A549 (cell line): ENCODE measurements around the gene SGSH. TPM values are rescaled to one million over a fixed set of nuclear protein-coding genes. Genes with fewer than 3 reads are reported as not detected.

Experiments
- ATAC-seq, 2 experiments: fragments of 200-7000 bp in 1 of 2; fragments of >200 bp in 1 of 2; cut with Nextera tagmentation in 1 of 2; cut with Tn5 transposase in 1 of 2; 3 replicates each; pipeline versions ENCODE4 v1.8.0 to v1.9.1; 2018 to 2020; ENCODE audit warnings: mild to moderate bottlenecking in 1 of 2, moderate library complexity in 1 of 2
- CTCF ChIA-PET: fragments of 300-600 bp; sonication (Branson Sonifier 250); formaldehyde crosslinking; extraction: SDS; loops from one replicate; lab custom pipeline; 2021; ENCODE audit warnings: antibody characterized with exemption, inconsistent platforms; lab: Yijun Ruan, JAX
- POLR2A ChIA-PET: fragments of 350-600 bp; formaldehyde crosslinking; extraction: SDS; loops from one replicate; lab custom pipeline; 2021; ENCODE audit warnings: antibody characterized with exemption, inconsistent platforms; lab: Yijun Ruan, JAX
- DNase-seq, 2 experiments: peaks; one replicate each; pipeline versions ENCODE4 v3.0.0 to v3.0.0-alpha.2; 2011 to 2016; ENCODE audit warnings: low read depth in 1 of 2, low spot score in 1 of 2
- FAIRE-seq: peaks from 2 replicates; lab custom pipeline; 2011; peaks lifted over from hg19 to GRCh38; lab: Jason Lieb, UNC
- H3K27ac ChIP-seq, 2 experiments: fragments of >200 bp; sonication (Bioruptor Twin); formaldehyde crosslinking; 3 replicates each; pipeline ENCODE4 v1.5.1; 2016 to 2017
- H3K4me1 ChIP-seq: fragments of >200 bp; sonication (Bioruptor Twin); formaldehyde crosslinking; 3 replicates; pipeline ENCODE4 v1.6.1; 2016
- H3K4me2 ChIP-seq: fragments of >200 bp; sonication (Bioruptor Twin); formaldehyde crosslinking; 3 replicates; pipeline ENCODE4 v1.6.1; 2016
- H3K4me3 ChIP-seq: fragments of >200 bp; sonication (Bioruptor Twin); formaldehyde crosslinking; 3 replicates; pipeline ENCODE4 v1.5.1; 2016
- H3K9me3 ChIP-seq: fragments of >200 bp; sonication (Bioruptor Twin); formaldehyde crosslinking; 3 replicates; pipeline ENCODE4 v1.6.1; 2016
- BCL3 ChIP-seq: fragments of >200 bp; sonication (Bioruptor Twin); formaldehyde crosslinking; IDR thresholded peaks from 3 replicates; pipeline ENCODE4 v1.6.1; 2016
- CHD2 ChIP-seq: fragments of 150-350 bp; IDR thresholded peaks from 2 replicates; pipeline ENCODE4 v1.6.1; 2014; ENCODE audit warnings: low read length; ENCODE audit not compliant: partially characterized antibody
- CTCF ChIP-seq: fragments of >200 bp; sonication (Bioruptor Twin); formaldehyde crosslinking; IDR thresholded peaks from 3 replicates; pipeline ENCODE4 v1.5.1; 2016
- HOXA7 ChIP-seq: fragments of 250-450 bp; sonication (Bioruptor Pico); IDR thresholded peaks from 2 replicates; pipeline ENCODE4 v1.5.0; 2020; ENCODE audit warnings: mild to moderate bottlenecking, moderate library complexity
- HOXB13 ChIP-seq: fragments of 250-450 bp; sonication (Bioruptor Pico); IDR thresholded peaks from 2 replicates; pipeline ENCODE4 v1.5.0; 2020; ENCODE audit warnings: low read depth, mild to moderate bottlenecking, moderate library complexity
- JUN ChIP-seq, 2 experiments: fragments of >200 bp; sonication (Bioruptor Twin); formaldehyde crosslinking; IDR thresholded peaks; 2 replicates in 1 of 2; 3 replicates in 1 of 2; pipeline ENCODE4 v1.6.1; 2016 to 2017
- KDM5A ChIP-seq: fragments of 200-600 bp; sonication (generic); IDR thresholded peaks from 2 replicates; pipeline ENCODE4 v1.6.1; 2016; ENCODE audit warnings: antibody characterized with exemption, mild to moderate bottlenecking
- MAZ ChIP-seq: fragments of 150-350 bp; IDR thresholded peaks from 2 replicates; pipeline ENCODE4 v1.6.1; 2014; ENCODE audit warnings: antibody characterized with exemption, low read depth, low read length, borderline replicate concordance
- MYC ChIP-seq: IDR thresholded peaks from 2 replicates; pipeline ENCODE4 v1.6.1; 2012; ENCODE audit warnings: mild to moderate bottlenecking, inconsistent platforms, low read length, improper control_type of control experiment, borderline replicate concordance
- NFE2L2 ChIP-seq: fragments of 150-350 bp; conservative IDR thresholded peaks from 2 replicates; pipeline ENCODE4 v1.6.1; 2014; ENCODE audit warnings: low read length
- PBX3 ChIP-seq: IDR thresholded peaks from 2 replicates; pipeline ENCODE4 v1.6.1; 2012
- PHF8 ChIP-seq: fragments of 200-600 bp; sonication (generic); IDR thresholded peaks from 2 replicates; pipeline ENCODE4 v1.6.1; 2016; ENCODE audit warnings: low read depth, mild to moderate bottlenecking, antibody characterized with exemption, moderate library complexity, borderline replicate concordance
- POLR2AphosphoS2 ChIP-seq: conservative IDR thresholded peaks from 2 replicates; pipeline ENCODE4 v1.6.1; 2012; ENCODE audit warnings: low read length, improper control_type of control experiment, inconsistent platforms
- RCOR1 ChIP-seq: fragments of 150-350 bp; IDR thresholded peaks from 2 replicates; pipeline ENCODE4 v1.6.1; 2014; ENCODE audit warnings: antibody characterized with exemption, low read length, low read depth
- RNF2 ChIP-seq: fragments of 200-600 bp; sonication (generic); IDR thresholded peaks from 2 replicates; pipeline ENCODE4 v1.6.1; 2016; ENCODE audit warnings: low read depth, mild to moderate bottlenecking, antibody characterized with exemption, moderate library complexity, borderline replicate concordance
- SREBF2 ChIP-seq: fragments of 450-650 bp; IDR thresholded peaks from 2 replicates; pipeline ENCODE4 v1.6.1; 2014; ENCODE audit warnings: mild to moderate bottlenecking, moderate library complexity
- ZFP36 ChIP-seq: fragments of 450-650 bp; IDR thresholded peaks from 2 replicates; pipeline ENCODE4 v1.6.1; 2014; ENCODE audit warnings: borderline replicate concordance; ENCODE audit not compliant: partially characterized antibody
- WGBS: methylation state at CpG from one replicate; pipeline ENCODE4 v1.1.6; 2017; ENCODE audit errors: missing lambda C conversion rate; 5-methylcytosine and 5-hydroxymethylcytosine counted together
- polyA plus RNA-seq, 4 experiments: library from polyadenylated mRNA; depleted of rRNA in 3 of 4; stranded (reverse); fragments of >200 nt; fragmentation: RNase III in 1 of 4; extraction: RNeasy Plus Mini Kit Qiagen cat#74134 plus additional on column Dnase treatment in 1 of 4; gene quantifications; 2 replicates in 3 of 4; 3 replicates in 1 of 4; pipeline ENCODE4 v1.2.3, GENCODE V29; 2011 to 2017

SGSH gene
- polyA plus RNA-seq, 2 of the 4 experiments (the other 2 are of a cell fraction): 14.5 to 24.7 TPM

GRCh38 chr17:80214878-80215210 is 5.3 kb downstream of the SGSH start:
- Histone ChIP-seq H3K4me3 (no peak overlapping the region), H3K4me2 (no peak overlapping the region), H3K27ac (no peak overlapping the region)
- DNase-seq: no peak
- POLR2A ChIA-PET: no interaction called here
- CTCF ChIA-PET: interaction anchor here (0.9 to 1.6 kb wide), 2 partner anchors 11 to 24 kb away, joined by 3 to 4 read pairs; no protein-coding TSS in a partner anchor
- TF ChIP-seq HOXA7 (CRISPR knock-in tag): no peak
- TF ChIP-seq HOXB13 (CRISPR knock-in tag): no peak
- no peak for TF ChIP-seq BCL3
- no peak for TF ChIP-seq JUN (IDR thresholded peaks at IDR 0.05)
- TF ChIP-seq NFE2L2: no peak
- no peak for TF ChIP-seq RCOR1
- TF ChIP-seq SREBF2: no peak
- TF ChIP-seq CHD2: no peak
- no peak for TF ChIP-seq CTCF
- TF ChIP-seq PBX3: no peak
- no peak for TF ChIP-seq PHF8
- TF ChIP-seq, all 56 proteins: peak for 0
- ATAC-seq (no peak), FAIRE-seq (no peak)
- Histone ChIP-seq H3K9me3 (no peaks in the 10 kb centered on the region), H3K4me1 (peaks cover 6% of the 10 kb centered on the region; the same call in 1 of the 3 replicates)
- WGBS: 87% methylated on average over 13 of the region's 17 CpGs

GRCh38 chr17:80214012-80214877 is 5.9 kb downstream of the SGSH start:
- 93% methylated on average over 48 of the region's 48 CpGs for WGBS
- FAIRE-seq (no peak), ATAC-seq (no peak), DNase-seq (no peak)
- Histone ChIP-seq H3K27ac (no peak overlapping the region), H3K9me3 (no peaks in the 10 kb centered on the region), H3K4me3 (no peak overlapping the region), H3K4me2 (no peak overlapping the region), H3K4me1 (peaks cover 4% of the 10 kb centered on the region; the same call in 1 of the 3 replicates)
- CTCF ChIA-PET: interaction anchor here (0.9 to 1.6 kb wide), 2 partner anchors 10 to 25 kb away, joined by 3 to 4 read pairs; no protein-coding TSS in a partner anchor
- POLR2A ChIA-PET: no interaction called here
- TF ChIP-seq CHD2: no peak
- no peak for TF ChIP-seq HOXA7 (CRISPR knock-in tag)
- TF ChIP-seq MYC: no peak
- TF ChIP-seq MAZ: no peak
- TF ChIP-seq PBX3: no peak
- no peak for TF ChIP-seq RNF2
- TF ChIP-seq KDM5A: no peak
- TF ChIP-seq POLR2AphosphoS2: no peak
- TF ChIP-seq BCL3: no peak
- TF ChIP-seq ZFP36: no peak
